Measurements from ENCODE around the gene SUSD4.

The SUSD4 gene

DNA sequence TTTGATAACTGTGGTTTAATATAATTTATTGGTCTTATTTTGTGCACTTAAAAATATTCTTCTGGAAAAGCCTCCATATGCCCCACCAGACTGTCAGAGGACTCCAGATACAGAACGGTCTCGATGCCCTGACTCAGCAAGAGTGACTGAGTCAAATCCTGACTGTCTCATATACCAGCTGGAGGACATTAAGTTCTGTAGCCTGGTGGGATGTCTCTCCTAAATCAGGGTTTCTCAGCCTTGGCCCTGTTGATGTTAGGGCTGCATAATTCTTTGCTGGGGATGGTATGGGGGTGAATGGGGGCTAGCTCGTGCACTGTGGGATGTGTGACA, 153.2 kb downstream of the SUSD4 start:
- DNase-seq (ENCODE audit: insufficient read length, low spot score) (no peak), FAIRE-seq (no peak)
- TF ChIP-seq TAF1 (IDR thresholded peaks at IDR 0.05; ENCODE audit: low read depth, low read length) (no peak), POLR2A (IDR thresholded peaks at IDR 0.05; ENCODE audit: low read depth, low read length) (no peak), POLR2AphosphoS5 (IDR thresholded peaks at IDR 0.05; ENCODE audit: low read depth, low read length) (no peak), PAX5 (IDR thresholded peaks at IDR 0.05; ENCODE audit: insufficient read depth, low read length, severe bottlenecking) (no peak)

DNA sequence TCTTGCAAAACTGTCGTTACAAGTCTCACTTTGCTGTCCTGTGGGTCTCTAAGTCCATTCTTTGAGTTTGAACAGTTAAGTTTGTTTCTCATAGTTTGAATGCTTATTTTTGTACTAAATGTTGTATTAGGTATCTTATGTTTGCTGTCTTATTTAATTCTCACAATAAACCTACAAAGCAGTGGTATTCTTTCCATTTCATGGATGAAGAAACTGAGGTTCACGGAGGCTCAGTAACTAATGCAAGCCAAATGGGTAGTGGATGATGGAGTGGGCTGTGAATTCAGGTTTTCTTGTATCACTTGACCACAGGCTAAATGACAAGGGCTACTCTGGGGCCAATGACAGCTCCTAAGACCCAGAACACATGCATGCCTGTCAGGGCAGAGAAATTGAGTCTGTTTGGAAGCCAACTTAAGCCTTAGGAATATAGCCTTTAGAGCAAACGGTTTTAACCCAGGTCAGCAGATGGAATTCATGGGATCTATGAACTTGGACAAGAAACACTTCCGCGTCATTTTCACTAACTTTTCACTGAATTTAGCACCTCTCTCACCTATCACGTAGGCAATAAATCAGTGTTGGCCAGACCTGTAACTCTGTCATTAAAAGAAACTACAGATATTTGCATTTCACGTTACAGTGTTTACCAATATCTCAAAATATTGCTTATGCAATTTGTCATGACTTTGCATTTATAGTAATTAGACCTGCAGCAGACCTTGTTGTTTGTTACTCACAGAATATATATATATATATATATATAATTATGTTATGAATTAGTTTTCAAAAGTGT, 153.8 kb downstream of the SUSD4 start:
- DNase-seq (ENCODE audit: insufficient read length, low spot score) (no peak), FAIRE-seq (no peak)
- TF ChIP-seq POLR2A (IDR thresholded peaks at IDR 0.05; ENCODE audit: low read depth, low read length) (no peak), POU2F2 (IDR thresholded peaks at IDR 0.05; ENCODE audit: low read depth, low read length) (no peak)

DNA sequence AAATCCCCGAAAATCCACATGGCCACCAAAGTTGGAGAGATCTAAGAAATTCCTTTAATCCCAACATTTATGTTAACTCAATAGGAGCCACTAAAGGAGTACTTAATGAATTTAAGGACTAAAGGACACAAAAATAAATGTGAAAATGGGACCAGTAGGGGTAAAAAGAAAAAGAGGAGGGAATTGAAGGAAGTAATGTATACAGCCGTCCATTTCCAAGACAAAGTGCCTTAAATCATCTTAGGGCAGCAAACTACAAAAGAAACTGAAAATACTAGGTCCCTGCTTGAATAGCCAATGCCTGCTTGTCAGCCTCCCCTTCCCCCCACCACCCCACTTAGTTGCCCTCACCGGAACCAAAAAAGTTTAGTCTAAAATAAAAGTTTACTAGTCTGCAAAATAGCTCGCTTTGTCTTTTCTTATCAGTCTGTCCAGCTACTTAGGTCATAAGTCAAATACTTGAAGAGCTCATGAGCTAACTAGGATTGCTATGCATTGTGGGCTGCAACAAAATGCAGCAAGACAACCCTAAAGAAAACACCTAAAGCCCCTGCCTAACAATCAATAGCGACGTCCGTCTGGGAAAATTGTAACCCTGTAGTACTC, 154.6 kb downstream of the SUSD4 start:
- FAIRE-seq (no peak), DNase-seq (ENCODE audit: insufficient read length, low spot score) (no peak)
- no peak for TF ChIP-seq TAF1 (IDR thresholded peaks at IDR 0.05; ENCODE audit: low read depth, low read length)
- TF ChIP-seq PAX5 (IDR thresholded peaks at IDR 0.05; ENCODE audit: insufficient read depth, low read length, severe bottlenecking): no peak
- no peak for TF ChIP-seq SPI1 (IDR thresholded peaks at IDR 0.05; ENCODE audit: low read depth, low read length)
- no peak for TF ChIP-seq POLR2AphosphoS5 (IDR thresholded peaks at IDR 0.05; ENCODE audit: low read depth, low read length)
- no peak for TF ChIP-seq POU2F2 (IDR thresholded peaks at IDR 0.05; ENCODE audit: low read depth, low read length)
- no peak for TF ChIP-seq POLR2A (IDR thresholded peaks at IDR 0.05; ENCODE audit: low read depth, low read length)

DNA sequence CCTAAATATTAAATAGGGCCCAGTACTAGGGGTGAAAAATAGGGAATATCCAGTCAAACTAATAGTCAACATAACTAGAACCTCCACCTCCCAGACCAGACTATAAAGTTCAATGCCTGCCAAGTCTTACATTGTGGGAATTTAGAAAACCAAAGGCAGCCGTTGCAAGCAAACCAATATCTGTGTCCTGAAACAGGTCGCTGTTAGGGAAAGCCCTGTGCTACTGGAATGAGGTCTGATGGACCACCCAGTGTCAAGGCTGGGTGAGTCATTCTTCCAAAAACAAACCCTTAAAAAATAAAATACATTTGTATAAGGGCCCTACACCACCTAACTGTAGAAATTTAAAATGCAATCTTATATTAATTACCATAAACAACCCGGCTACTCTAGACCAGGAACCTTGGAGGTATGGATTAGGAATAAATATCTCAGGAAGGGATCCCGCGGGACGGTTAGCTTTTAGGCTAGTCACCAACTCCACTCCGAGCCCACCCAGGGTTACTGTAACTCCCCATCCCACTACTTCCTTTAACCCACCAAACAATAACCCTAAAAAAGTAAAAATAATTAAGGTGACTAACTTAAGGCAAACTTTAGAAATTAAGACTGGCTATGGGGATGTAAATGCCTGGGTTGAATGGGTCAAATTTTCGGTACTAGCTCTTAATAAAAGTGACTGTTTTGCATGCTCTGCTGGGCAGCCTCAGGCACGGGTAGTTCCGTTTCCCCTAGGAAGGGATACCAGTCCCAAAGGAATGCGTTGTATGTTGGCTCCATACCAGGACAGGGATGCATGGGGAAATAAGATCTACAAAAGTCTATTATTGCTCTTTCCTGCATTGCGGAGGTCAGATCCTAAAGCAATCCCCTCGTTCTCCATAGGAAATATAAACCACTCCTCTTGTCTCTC, 155.6 kb downstream of the SUSD4 start:
- TF ChIP-seq POLR2A (IDR thresholded peaks at IDR 0.05; ENCODE audit: low read depth, low read length): no peak
- no peak for TF ChIP-seq TAF1 (IDR thresholded peaks at IDR 0.05; ENCODE audit: low read depth, low read length)
- no peak for TF ChIP-seq SPI1 (IDR thresholded peaks at IDR 0.05; ENCODE audit: low read depth, low read length)
- no peak for TF ChIP-seq POLR2AphosphoS5 (IDR thresholded peaks at IDR 0.05; ENCODE audit: low read depth, low read length)
- TF ChIP-seq POU2F2 (IDR thresholded peaks at IDR 0.05; ENCODE audit: low read depth, low read length): no peak
- TF ChIP-seq PAX5 (IDR thresholded peaks at IDR 0.05; ENCODE audit: insufficient read depth, low read length, severe bottlenecking): no peak
- FAIRE-seq (no peak), DNase-seq (ENCODE audit: insufficient read length, low spot score) (no peak)

DNA sequence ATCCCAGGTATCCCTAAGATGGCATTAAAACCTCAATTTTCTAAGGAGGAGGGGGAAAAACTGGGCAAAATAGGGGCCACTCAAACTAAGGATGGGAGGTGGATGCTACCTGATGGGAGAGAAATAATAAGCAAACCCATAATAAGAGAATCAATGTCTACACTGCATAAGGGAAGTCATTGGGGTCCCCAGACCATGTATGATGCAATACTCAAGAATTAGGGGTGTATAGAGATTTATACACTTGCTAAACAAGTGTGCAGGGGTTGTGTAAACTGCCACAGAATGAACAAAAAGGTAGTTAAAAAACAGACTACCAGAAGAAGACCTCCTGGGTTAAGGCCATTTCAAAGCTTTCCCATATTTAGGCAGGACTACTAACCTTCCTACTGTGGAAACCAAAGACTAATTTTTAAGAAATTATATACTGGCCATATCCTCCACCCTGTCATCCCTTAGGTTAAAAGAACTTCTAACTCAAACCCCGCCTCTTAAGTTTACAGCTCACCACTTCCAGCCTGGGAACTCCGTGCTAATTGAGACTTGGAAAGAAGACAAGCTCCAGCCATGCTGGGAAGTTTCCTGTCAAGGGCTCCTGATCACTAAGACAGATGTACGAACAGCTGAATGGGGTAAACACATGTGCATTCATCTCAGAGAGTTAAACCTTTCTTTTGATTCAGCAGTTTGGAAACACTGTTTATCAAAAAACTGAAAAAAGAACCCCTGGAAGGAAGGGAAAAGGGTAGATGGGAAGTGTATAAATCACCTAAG, 156.5 kb downstream of the SUSD4 start:
- FAIRE-seq (no peak), DNase-seq (ENCODE audit: insufficient read length, low spot score) (no peak)
- TF ChIP-seq POU2F2 (IDR thresholded peaks at IDR 0.05; ENCODE audit: low read depth, low read length): no peak
- no peak for TF ChIP-seq SPI1 (IDR thresholded peaks at IDR 0.05; ENCODE audit: low read depth, low read length)
- no peak for TF ChIP-seq PAX5 (IDR thresholded peaks at IDR 0.05; ENCODE audit: insufficient read depth, low read length, severe bottlenecking)
- TF ChIP-seq POLR2A (IDR thresholded peaks at IDR 0.05; ENCODE audit: low read depth, low read length): no peak
- no peak for TF ChIP-seq POLR2AphosphoS5 (IDR thresholded peaks at IDR 0.05; ENCODE audit: low read depth, low read length)
- no peak for TF ChIP-seq TAF1 (IDR thresholded peaks at IDR 0.05; ENCODE audit: low read depth, low read length)

DNA sequence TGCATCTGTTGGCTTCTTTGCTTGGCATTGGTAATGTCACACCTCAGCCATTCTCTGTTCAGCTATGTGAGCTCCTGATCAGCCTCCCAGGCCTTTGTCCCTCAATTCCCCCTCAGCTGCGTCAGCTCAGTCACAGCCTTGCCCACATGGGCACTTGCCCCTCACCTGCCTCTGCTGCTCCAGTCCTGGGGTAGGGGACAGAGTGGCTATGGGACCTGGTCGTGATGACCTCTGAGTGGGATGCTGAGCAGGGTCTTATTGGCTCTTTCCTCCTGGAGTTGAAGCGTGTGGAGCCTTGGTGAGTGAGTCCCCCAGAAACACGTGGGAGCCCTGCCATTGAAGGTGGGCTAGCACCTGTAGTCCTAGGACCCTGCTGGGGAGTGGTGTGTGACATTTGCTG, 159.6 kb downstream of the SUSD4 start:
- DNase-seq (ENCODE audit: insufficient read length, low spot score): no peak
- no peak for FAIRE-seq
- TF ChIP-seq TAF1 (IDR thresholded peaks at IDR 0.05; ENCODE audit: low read depth, low read length) (no peak), POLR2AphosphoS5 (IDR thresholded peaks at IDR 0.05; ENCODE audit: low read depth, low read length) (no peak), POLR2A (IDR thresholded peaks at IDR 0.05; ENCODE audit: low read depth, low read length) (no peak), SPI1 (IDR thresholded peaks at IDR 0.05; ENCODE audit: low read depth, low read length) (no peak), POU2F2 (IDR thresholded peaks at IDR 0.05; ENCODE audit: low read depth, low read length) (no peak)

DNA sequence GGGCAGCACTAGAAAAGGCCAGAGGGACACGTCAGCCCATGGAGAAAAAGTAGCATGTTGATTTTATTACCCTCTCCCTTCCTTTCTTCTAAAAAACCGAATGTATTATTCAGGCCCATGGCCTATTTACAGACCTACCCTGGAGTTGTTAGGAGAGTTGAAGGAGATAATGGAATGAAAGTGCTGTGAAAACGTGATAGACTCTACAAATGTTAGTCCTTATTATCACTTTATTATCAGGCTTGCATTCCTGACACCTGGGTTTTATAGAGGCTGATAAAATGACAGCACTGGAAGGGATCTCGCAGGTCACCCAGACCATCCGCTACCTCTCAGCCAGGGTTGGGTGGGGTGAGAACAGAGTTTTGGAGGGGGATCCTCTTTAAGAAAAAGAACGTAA, 160.3 kb downstream of the SUSD4 start:
- no peak for FAIRE-seq
- TF ChIP-seq SPI1 (IDR thresholded peaks at IDR 0.05; ENCODE audit: low read depth, low read length) (no peak), POLR2AphosphoS5 (IDR thresholded peaks at IDR 0.05; ENCODE audit: low read depth, low read length) (no peak), PAX5 (IDR thresholded peaks at IDR 0.05; ENCODE audit: insufficient read depth, low read length, severe bottlenecking) (no peak), TAF1 (IDR thresholded peaks at IDR 0.05; ENCODE audit: low read depth, low read length) (no peak), POU2F2 (IDR thresholded peaks at IDR 0.05; ENCODE audit: low read depth, low read length) (no peak), POLR2A (IDR thresholded peaks at IDR 0.05; ENCODE audit: low read depth, low read length) (no peak)
- DNase-seq (ENCODE audit: insufficient read length, low spot score): no peak

DNA sequence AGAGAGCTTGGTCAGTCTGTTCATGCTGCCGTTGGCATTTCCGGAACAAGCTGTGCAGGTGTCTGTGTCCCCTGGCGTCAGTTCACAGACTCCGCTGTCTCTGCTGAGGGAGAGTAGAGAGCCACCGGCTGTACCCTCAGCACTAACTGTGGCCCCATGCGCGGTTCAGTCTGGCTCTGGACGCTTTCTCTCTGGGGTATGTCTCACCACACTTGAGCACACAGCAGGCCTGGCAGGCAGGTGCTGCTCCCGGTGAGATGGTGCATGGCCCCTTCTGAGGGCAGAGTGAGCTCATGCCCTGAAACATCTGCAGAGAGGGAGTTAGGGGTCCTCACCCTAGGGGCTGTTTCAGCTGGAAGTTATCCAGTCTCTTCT, 161.0 kb downstream of the SUSD4 start:
- DNase-seq (ENCODE audit: insufficient read length, low spot score) (no peak), FAIRE-seq (no peak)
- TF ChIP-seq SPI1 (IDR thresholded peaks at IDR 0.05; ENCODE audit: low read depth, low read length) (no peak), TAF1 (IDR thresholded peaks at IDR 0.05; ENCODE audit: low read depth, low read length) (no peak)

DNA sequence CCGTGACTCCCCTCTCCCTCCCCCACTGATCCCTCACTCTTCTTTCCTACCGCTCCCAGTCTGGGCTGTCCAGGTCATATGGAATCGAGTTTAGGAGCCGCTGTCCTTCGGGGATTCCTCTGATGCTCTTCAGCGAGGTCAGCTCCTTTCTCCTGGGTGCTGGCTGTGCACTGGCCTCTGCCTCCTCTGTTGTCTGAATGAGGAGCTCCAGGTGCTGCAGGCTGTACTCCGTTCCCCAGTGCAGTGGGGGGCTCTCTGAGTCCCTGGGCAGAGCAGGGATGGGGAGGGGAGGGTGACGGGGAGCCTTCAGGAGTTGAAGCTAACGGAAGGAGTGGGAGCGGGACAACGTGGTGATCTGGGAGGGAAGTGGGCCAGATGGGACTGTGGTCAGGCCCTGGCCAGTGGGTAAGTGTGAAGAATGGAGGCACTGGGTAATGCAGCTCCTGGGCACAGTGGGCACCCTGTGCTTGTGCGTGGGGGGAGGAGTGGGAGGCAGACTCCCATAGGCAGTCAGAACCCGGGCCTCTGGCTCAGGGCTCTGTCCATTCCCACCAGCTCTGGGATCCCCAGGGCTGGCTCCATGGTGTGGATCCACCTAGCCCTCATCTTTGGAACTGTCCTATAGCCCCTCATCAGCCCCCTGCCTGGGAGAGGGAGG, 161.5 kb downstream of the SUSD4 start:
- TF ChIP-seq SPI1 (IDR thresholded peaks at IDR 0.05; ENCODE audit: low read depth, low read length): no peak
- TF ChIP-seq TAF1 (IDR thresholded peaks at IDR 0.05; ENCODE audit: low read depth, low read length): no peak
- TF ChIP-seq POLR2A (IDR thresholded peaks at IDR 0.05; ENCODE audit: low read depth, low read length): no peak
- TF ChIP-seq PAX5 (IDR thresholded peaks at IDR 0.05; ENCODE audit: insufficient read depth, low read length, severe bottlenecking): no peak
- TF ChIP-seq POU2F2 (IDR thresholded peaks at IDR 0.05; ENCODE audit: low read depth, low read length): no peak
- no peak for TF ChIP-seq POLR2AphosphoS5 (IDR thresholded peaks at IDR 0.05; ENCODE audit: low read depth, low read length)
- no peak for FAIRE-seq
- DNase-seq (ENCODE audit: insufficient read length, low spot score): no peak
